Measurements from ENCODE around the gene XRCC4. TPM values are rescaled to one million over a fixed set of nuclear protein-coding genes. Genes with fewer than 3 reads are reported as not detected.
A peak's percentile ranks its signal among the peaks of the same experiment; 100 is the strongest.

The XRCC4 gene
- total RNA-seq, 2 donors from 2014 or later, result 10.6 to 17.3 TPM

GRCh38 chr5:83357621-83358231 lies 280.4 kb downstream of the XRCC4 start:
- Mint-ChIP-seq H3K27me3 (ENCODE audit: insufficient read depth) (no peaks in the 10 kb centered on the region), H3K4me3 (no peak overlapping the region), H3K9me3 (peaks cover 6% of the 10 kb centered on the region), H3K27ac (no peak overlapping the region), H3K4me1 (peaks cover 24% of the 10 kb centered on the region), H3K36me3 (ENCODE audit: low read depth) (peaks cover 2% of the 10 kb centered on the region)
- Histone ChIP-seq H3K27me3 (ENCODE audit: control insufficient read depth, insufficient read depth, low read length, poor library complexity, severe bottlenecking) (no peaks in the 10 kb centered on the region), H3K27ac (ENCODE audit: low read depth, low read length) (no peak overlapping the region), H3K36me3 (ENCODE audit: control insufficient read depth, insufficient read depth, low read length) (no peaks in the 10 kb centered on the region), H3K9me3 (ENCODE audit: control insufficient read depth, low read length) (peaks cover 15% of the 10 kb centered on the region), H3K4me1 (ENCODE audit: control insufficient read depth, insufficient read depth, low read length) (peaks cover 12% of the 10 kb centered on the region), H3K4me3 (ENCODE audit: low read length) (no peak overlapping the region), H3K9ac (ENCODE audit: extremely low read depth, low read length, poor library complexity, severe bottlenecking) (no peak overlapping the region)
- WGBS, 2 experiments (ENCODE audit: insufficient coverage in 1 of 2, insufficient read length in 1 of 2), result 87 to 92% methylated on average over 4 to 9 of the region's 9 CpGs
- DNase-seq, result no peak
- no peak for TF ChIP-seq CTCF (conservative IDR thresholded peaks at IDR 0.05)

DNA sequence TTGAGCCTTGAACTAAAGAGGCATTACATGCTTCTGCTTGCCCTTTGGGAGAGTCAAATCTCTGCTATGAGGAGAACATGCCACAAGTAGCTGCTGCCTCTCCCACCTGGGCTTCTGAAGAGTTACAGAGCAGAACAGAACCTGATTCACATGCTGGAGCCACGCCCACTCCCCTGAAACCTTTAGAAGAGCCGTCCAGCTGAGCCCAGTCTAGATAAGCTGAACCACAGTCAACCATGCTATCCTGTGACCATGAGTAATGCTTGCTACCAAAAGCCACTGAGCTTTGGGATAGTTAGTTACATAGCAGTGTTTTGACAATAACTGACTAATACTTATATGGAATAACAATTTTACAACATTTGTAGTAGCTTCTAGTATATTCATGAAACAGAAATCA lies 283.2 kb downstream of the XRCC4 start:
- H3K27ac ChIP-seq (ENCODE audit: low read depth, low read length), result no peak overlapping the region
- peak overlapping the region; percentile 33 for H3K4me3 ChIP-seq (ENCODE audit: low read length)
- H3K36me3 ChIP-seq (ENCODE audit: control insufficient read depth, insufficient read depth, low read length), result no peaks in the 10 kb centered on the region
- peaks cover 4% of the 10 kb centered on the region for H3K4me1 ChIP-seq (ENCODE audit: control insufficient read depth, insufficient read depth, low read length)
- H3K27ac Mint-ChIP-seq, result no peak overlapping the region
- DNase-seq, result no peak
- H3K9ac ChIP-seq (ENCODE audit: extremely low read depth, low read length, poor library complexity, severe bottlenecking), result no peak overlapping the region
- peaks cover 6% of the 10 kb centered on the region for H3K9me3 Mint-ChIP-seq
- peaks cover 7% of the 10 kb centered on the region for H3K4me1 Mint-ChIP-seq
- peaks cover 3% of the 10 kb centered on the region for H3K27me3 Mint-ChIP-seq (ENCODE audit: insufficient read depth)
- WGBS, 2 experiments (ENCODE audit: insufficient coverage in 1 of 2, insufficient read length in 1 of 2), result 91% methylated on average over 2 of the region's 2 CpGs; no CpG with 5 or more reads in 1 of the 2 experiments
- H3K4me3 Mint-ChIP-seq, result no peak overlapping the region
- H3K27me3 ChIP-seq (ENCODE audit: control insufficient read depth, insufficient read depth, low read length, poor library complexity, severe bottlenecking), result no peaks in the 10 kb centered on the region
- H3K9me3 ChIP-seq (ENCODE audit: control insufficient read depth, low read length), result peaks cover 11% of the 10 kb centered on the region
- TF ChIP-seq CTCF (conservative IDR thresholded peaks at IDR 0.05), result no peak
- H3K36me3 Mint-ChIP-seq (ENCODE audit: low read depth), result peaks cover 2% of the 10 kb centered on the region

DNA sequence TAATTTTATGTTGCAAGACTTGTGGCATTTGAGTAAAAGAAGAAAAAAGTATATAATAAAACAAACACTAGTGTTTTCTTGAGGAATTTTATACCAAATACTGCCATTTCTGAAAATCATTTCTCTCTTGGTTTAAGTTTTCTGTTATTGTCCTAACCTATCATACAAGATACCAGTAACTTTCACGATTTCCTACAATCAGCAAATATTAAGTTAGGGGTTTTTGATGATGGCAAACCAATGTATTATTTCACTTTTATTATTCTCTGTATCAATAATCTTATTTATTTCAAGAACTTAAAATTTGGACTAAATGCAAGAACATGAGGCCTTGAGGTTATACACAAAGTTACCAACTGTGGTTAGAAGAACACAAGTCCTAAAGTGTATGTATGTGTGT lies 285.2 kb downstream of the XRCC4 start:
- H3K4me3 ChIP-seq (ENCODE audit: low read length), result no peak overlapping the region
- H3K27me3 Mint-ChIP-seq (ENCODE audit: insufficient read depth), result peaks cover 3% of the 10 kb centered on the region
- H3K27me3 ChIP-seq (ENCODE audit: control insufficient read depth, insufficient read depth, low read length, poor library complexity, severe bottlenecking), result no peaks in the 10 kb centered on the region
- no peak overlapping the region for H3K4me3 Mint-ChIP-seq
- no CpG with 5 or more reads among the region's 1 CpG for WGBS, 2 experiments (ENCODE audit: insufficient coverage in 1 of 2, insufficient read length in 1 of 2)
- H3K4me1 Mint-ChIP-seq, result no peaks in the 10 kb centered on the region
- no peak for DNase-seq
- H3K9ac ChIP-seq (ENCODE audit: extremely low read depth, low read length, poor library complexity, severe bottlenecking), result no peak overlapping the region
- H3K9me3 ChIP-seq (ENCODE audit: control insufficient read depth, low read length), result peaks cover 17% of the 10 kb centered on the region
- H3K36me3 ChIP-seq (ENCODE audit: control insufficient read depth, insufficient read depth, low read length), result no peaks in the 10 kb centered on the region
- H3K27ac ChIP-seq (ENCODE audit: low read depth, low read length), result no peak overlapping the region
- TF ChIP-seq CTCF (conservative IDR thresholded peaks at IDR 0.05), result no peak
- H3K36me3 Mint-ChIP-seq (ENCODE audit: low read depth), result peaks cover 2% of the 10 kb centered on the region
- no peaks in the 10 kb centered on the region for H3K4me1 ChIP-seq (ENCODE audit: control insufficient read depth, insufficient read depth, low read length)
- H3K9me3 Mint-ChIP-seq, result peaks cover 6% of the 10 kb centered on the region
- H3K27ac Mint-ChIP-seq, result no peak overlapping the region

All from endodermal cell (in vitro differentiated cells).